IPS-NIHi7 (cell line): ENCODE results near the gene GLB1L3.
"Not testable (repeated sequence)": the region's sequence is repeated elsewhere in the genome, so short reads cannot be mapped to it uniquely, and the experiment has no call there.

Source experiments
- DNase-seq: peaks from one replicate; pipeline ENCODE4 v3.0.0; 2012; ENCODE audit warnings: mixed read lengths; ENCODE audit errors: extremely low spot score

GLB1L3 gene

DNA sequence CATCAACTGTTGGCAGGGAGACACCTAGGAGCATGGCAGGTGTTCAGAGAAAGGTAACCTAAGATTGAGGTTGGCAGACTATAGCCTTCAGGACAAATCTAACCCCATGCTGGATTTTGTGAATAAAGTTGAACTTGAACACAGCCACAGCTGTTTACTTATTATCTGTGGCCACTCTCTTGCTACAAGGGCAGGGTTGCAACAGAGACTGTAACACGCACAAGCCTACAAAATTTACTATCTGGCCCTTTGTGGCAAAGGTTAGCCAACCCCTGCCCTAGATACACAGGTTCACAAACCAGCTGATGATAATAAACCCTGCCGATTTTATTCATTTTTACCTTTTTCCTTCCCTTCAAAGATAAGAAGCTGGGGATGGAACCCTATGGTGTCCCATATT, 25.5 kb upstream of the GLB1L3 start:
- no peak for DNase-seq

DNA sequence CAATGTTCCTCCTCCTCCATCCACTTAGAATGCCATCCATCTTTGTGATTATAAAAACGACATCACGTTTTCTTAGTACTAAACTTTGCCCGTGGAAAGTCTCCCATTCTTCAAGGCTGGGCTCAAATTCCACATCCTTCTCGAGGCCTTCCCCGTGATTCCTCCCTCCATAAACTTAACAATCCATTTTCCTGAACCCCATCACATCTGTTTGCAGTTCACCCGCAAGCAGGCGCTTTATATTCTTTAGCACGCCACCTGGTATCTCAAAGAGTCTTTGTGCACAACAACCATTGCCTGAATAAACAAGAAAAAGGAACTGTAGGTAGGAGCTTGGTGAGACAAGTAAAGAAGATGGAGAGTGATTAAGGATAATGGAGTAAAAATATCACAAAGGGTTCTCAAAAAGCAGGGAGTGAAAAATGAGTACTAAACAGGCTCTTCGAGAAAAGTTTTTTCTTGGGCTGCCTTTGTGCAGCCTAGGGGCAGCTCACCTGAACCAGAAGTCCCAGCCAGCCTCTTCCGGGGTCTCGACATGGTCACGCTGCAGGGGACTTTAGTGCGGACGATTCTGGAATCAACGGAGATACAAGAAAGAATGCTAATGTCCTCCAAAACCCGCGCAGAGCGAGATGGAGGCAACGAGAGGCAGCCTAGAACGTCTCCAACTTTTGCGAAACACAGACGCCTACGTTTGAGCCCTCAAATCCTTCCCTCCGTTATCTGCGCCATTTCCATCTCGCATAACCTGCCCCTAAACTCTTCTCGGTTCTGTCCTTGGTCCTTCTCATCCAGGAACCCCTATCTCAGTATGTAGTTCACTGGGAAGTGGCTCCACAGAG, 23.6 kb upstream of the GLB1L3 start:
- DNase-seq, result no peak

DNA sequence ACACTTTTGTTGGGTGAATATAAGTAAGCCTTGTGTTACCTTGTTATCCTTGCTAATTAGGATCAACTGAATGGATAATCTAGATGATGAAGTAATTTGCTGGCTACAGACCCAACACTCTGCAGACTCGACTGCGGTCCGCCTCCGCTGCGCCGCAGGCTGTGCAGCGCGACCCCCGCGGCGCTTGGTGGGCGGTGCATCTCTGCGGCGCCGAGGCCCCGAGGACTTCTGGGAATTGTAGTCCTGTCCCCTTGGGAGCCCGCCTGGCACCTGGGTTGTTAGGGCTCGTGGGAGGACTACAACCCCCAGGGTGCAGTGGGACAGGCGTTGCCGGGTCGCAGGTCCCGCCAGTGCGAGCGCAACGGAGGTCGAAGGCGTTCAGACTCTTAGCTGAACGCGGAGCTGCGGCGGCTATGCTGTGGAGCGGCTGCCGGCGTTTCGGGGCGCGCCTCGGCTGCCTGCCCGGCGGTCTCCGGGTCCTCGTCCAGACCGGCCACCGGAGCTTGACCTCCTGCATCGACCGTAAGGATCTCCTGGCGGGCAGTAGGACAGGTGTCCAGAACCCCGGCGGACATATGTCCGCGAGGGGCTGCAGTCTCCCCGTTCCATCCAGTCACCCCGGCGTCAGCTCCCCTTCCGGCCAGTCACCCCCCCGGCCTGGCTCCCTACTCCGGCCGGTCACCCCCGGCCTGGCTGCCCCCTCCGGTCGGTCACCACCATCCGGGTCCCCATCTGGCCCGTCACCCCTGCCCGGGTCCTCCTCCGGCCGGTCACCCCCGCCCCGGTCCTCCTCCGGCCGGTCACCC, 22.8 kb upstream of the GLB1L3 start, which contains the start of the genes ACAD8 and THYN1:
ACAD8 (plus strand) TSS at position 381 of the 806 bp plus-strand sequence; CDS start at position 414, 33 bp downstream.
THYN1 (minus strand) TSS at position 165 of the 806 bp plus-strand sequence. CDS start 470 bp downstream, outside the sequence.
- DNase-seq, result peak; percentile 99

DNA sequence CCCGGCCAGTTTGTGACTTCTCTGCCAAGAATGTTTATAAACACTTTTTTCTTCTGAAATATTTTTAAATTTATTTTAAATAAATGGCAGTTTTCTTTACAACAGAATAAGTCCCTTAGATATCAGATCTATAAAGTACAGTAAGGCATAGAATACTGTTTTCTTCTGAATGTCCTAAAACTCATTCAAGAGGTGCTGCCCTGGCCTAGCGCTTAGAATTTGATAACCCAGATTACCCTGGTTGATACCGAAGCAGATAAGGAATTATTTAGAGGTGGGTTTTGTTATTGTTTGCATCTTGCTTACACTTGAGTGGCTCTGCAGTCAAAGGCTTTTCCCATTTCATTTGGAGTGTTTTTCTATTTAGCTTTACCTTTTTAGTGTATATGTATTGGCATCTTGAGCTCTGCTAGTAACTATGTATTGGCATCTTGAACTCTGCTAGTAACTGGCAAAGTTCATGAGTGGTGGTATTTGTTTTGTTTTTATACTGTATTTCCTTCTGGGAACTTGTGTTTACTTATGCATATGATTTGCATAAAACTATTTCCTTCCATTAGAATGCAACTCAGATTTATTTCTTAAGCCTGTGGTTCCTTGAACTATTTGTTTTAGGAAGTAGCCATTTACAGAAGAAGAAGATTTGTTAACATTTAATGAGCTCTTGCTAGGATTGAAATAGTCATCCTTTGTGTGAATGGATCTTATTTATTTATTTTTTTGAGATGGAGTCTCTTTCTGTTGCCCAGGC, 21.6 kb upstream of the GLB1L3 start:
- DNase-seq, result no peak

DNA sequence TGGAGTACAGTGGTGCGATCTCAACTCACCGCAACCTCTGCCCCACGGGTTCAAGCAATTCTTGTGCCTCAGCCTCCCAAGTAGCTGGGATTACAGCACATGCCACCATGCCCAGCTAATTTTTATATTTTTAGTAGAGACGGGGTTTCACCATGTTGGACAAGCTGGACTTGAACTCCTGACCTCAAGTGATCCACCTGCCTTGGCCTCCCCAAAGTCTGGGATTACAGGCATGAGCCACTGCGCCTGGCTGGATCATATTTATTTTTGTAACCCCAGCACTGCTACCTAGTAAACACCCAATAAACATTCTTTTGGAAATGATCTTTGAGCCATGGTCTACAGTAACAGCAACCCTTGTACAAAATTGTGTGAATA, 21.0 kb upstream of the GLB1L3 start:
- not testable (repeated sequence) for DNase-seq

DNA sequence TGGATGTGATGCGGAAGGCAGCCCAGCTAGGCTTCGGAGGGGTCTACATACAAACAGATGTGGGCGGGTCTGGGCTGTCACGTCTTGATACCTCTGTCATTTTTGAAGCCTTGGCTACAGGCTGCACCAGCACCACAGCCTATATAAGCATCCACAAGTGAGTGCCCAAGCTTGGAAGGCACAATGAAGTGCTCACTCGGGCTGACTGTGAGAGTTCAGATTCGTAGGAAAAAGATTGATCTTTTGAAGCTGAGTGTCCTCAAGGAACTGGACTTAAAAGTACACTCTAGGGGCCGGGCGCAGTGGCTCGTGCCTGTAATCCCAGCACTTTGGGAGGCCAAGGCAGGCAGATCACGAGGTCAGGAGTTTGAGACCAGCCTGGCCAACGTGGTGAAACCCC, 19.1 kb upstream of the GLB1L3 start:
- no peak for DNase-seq

DNA sequence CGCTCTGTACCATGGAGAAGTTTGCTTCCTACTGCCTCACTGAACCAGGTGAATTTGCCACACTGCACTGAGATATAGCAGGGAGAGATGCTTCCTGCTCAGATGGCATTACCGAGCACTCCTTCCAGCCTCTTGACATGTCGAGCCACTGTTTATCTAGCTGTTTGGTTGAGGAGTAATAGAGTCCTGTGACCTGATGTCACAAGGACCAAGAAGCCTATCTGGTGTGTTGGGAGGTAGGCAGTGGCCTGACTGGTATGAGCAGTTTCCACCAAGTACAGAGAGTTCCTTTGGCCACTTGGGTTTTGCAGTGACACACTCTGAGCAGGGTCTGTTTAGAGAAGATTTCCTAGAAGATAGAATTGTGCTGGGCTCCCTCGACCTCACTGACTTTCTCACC, 17.6 kb upstream of the GLB1L3 start:
- DNase-seq, result no peak

DNA sequence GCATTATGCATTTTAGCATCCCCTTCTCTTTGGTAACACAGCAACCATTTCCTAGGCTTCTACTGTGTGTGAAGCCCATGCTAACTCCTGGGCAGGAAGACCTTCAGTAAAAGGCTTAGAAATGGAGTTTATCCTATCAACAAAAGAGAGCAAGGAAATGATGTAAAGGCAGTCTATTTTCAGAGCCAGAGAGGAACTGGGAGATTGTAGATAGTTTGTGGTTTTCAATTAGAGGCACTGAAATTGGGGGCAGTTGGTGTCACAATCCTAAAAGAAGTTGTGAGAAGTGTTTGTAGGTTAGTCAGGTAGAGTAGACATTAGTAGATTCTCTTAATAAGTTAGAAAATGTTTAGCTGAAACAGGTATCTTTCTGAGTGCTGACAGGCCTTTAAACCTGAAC, 15.7 kb upstream of the GLB1L3 start:
- DNase-seq, result no peak

DNA sequence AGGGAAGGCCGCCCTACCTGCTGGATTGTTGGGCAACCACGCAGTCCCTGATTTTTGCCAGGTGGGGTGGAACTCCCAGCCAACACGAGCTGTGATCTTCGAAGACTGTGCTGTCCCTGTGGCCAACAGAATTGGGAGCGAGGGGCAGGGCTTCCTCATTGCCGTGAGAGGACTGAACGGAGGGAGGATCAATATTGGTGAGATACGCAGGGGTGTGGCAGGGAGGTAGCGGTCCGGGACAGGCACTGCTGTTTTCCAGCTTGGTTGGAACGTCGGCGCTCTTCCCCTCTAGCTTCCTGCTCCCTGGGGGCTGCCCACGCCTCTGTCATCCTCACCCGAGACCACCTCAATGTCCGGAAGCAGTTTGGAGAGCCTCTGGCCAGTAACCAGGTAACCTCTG, 15.2 kb upstream of the GLB1L3 start:
- DNase-seq, result no peak

DNA sequence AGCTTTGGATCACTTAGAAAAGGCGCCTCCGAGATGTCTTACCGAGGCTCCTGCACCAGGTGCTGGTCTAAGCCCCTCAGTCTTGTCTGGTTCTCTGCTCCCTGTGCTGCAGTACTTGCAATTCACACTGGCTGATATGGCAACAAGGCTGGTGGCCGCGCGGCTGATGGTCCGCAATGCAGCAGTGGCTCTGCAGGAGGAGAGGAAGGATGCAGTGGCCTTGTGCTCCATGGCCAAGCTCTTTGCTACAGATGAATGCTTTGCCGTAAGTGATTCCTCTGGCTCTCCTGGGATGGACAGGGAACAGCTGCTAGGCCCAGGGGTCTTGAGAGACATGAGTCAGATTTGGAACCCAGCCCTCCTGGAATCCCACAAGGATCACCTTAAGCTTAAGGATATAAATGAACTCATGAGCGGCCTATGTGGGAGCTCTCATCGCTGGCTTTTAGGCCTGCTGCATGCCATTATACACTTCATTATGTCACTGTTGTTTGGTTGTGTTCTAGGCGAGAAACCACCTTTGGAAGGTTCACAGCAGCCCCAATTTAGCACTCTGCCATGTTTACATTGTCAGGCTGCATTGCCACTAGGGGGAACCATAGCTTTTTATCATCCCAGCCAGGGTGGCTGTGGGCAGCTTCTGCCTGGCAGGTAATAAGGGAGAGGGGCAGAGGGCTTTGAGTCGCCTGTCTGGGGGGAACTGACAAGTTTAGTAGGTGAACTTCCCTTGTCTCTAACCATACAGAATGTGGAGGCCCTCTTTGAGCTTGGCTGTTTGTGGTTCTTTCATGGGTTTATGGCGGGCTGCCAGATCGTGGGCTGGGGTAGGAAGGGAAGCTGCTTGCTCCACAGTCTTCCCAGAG, 14.3 kb upstream of the GLB1L3 start:
- peak; percentile 77 for DNase-seq

DNA sequence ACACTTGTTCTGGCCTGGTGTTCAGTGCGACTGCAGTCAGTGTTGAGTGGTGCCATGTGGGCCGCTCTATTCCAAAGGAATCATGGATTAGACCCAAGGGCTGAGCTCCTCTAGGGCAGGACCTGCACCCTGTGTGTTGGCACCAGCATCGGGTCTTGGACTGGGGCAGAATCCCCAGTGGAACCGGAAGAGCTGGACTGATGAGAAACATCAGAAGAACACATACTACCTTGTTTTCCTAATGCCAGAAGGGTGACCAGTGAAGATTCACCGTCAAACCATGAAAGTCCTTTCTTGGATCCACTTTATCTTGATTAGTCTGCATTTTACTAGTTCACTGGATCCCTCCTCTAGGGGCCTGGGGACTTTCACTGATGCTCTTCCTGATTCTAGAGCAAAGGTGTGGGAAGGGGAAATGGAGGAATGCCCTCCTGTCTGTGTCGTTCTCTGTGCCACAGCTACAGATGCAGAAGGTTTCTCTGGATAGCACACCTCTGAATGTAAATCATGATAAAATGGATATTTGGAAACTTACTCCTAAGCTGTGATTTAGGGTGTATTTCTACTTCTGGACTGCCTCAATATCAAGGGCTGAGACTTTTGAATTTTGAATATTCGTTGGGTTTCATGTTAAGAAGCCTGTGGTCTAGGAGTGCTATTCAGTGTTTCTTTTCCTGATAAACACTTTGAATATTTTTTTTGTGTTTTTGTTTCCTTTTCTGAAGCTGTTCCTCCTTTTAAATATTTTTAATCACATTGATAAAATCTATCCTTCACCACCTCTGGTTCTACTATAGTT, 11.0 kb upstream of the GLB1L3 start:
- no peak for DNase-seq

DNA sequence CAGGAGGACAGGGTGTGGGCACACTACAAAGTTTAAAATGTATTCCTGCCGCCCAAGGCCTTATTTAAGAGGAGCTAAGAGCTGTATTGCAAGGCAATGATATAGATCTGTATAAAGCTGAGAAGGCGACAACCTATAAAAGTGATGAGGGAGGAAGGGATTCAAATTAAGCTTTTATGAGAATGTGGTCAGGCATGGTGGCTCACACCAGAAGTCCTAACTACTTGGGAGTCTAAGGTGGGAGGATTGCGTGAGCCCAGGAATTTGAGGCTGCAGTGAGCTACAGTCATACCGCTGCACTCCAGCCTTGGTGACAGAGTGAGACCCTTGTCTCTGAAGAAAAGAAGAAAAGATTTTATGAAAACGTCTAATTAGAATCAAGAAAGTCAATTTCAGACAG, 9.7 kb upstream of the GLB1L3 start:
- no peak for DNase-seq

DNA sequence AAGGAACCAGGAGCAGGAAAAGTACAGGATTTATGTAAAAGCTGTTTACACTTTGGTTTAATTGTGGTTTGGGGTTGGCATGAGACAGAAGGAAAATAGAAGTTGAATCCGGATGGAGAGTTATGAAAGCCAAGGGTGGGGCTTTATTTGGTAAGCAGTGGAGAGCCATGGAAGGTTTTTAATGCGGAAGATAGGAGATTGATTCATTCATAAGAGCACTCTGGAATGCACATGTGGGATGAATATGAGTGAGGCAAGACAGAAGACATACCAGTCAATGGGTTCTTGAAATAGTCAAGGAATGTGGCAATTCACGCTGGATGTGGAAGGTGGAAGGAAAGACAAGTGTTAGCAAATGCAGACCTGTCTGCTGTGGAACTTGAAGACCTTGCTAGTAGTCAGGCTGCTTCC, 9.3 kb upstream of the GLB1L3 start:
- no peak for DNase-seq

DNA sequence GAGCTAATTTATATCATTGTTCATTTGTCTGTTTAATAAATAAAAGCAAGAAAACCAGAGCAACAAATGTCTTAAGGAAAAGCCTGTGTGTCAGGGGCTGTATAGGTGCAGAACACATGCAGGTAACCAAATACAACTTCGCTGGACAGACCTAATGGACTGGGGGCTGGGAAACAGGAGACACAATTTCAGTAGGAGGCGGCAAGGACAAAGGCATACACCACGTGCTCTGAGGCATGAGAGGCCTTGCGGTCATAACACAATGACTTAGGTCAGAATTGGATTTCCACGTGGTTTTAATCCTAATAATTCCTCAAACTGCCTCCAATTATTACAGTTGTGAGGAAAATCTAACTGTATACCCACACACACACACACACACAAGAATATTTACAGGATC, 8.7 kb upstream of the GLB1L3 start:
- DNase-seq, result no peak

DNA sequence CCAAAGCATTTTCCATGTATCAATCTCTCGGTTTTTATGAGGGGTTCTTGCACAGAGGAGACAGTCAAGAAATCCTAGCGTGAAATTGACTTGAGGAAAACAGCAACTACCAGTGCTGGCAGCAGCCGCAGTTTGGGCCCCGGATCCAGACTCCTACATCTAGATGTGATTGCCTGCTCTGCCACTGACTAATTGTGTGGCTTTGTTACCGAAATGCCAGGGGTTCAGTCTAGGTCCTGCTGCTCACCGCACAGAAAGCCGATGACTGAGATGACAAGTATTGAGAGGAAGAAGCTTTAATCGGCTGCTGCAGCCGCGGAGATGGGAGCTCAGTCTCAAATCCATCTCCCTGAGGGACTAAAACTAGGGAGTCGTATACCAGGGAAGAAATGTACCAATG, 8.2 kb upstream of the GLB1L3 start:
- no peak for DNase-seq

DNA sequence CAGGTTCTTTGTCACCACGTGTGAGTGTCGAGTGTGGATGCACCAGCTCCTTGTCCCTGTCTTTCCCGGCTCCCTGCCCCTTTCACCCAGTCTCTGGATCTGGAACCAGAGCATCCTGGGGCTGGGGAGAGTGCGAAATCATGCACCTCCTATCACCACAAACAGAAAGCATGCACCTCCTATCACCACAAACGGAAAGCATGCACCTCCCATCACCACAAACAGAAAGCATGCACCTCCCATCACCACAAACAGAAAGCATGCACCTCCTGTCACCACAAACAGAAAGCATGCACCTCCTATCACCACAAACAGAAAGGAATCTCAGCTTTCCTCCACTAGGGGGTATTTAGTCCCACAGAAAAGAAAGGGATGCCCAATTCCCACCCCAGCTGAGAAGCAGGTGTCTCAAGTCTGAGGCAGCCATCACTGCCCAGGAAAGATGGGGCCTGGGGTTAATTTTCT, 5.9 kb upstream of the GLB1L3 start:
- DNase-seq, result peak; percentile 57

DNA sequence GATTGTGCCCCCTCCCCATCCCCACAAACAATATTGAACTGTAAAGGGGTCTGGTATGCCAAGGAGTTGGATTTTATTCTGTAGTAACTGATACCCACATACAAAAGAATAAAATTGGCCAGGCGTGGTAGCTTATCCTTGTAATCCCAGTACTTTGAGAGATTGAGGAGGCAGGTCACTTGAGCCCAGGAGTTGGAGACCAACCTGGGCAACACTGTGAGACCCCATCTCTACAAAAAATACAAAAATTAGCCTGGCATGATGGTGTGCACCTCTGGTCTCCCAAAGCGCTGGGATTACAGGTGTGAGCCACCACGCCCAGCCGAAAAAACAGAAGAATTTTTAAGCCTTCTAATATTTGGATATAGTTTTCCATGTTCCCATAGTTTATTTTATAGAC, 4.2 kb upstream of the GLB1L3 start:
- no peak for DNase-seq

DNA sequence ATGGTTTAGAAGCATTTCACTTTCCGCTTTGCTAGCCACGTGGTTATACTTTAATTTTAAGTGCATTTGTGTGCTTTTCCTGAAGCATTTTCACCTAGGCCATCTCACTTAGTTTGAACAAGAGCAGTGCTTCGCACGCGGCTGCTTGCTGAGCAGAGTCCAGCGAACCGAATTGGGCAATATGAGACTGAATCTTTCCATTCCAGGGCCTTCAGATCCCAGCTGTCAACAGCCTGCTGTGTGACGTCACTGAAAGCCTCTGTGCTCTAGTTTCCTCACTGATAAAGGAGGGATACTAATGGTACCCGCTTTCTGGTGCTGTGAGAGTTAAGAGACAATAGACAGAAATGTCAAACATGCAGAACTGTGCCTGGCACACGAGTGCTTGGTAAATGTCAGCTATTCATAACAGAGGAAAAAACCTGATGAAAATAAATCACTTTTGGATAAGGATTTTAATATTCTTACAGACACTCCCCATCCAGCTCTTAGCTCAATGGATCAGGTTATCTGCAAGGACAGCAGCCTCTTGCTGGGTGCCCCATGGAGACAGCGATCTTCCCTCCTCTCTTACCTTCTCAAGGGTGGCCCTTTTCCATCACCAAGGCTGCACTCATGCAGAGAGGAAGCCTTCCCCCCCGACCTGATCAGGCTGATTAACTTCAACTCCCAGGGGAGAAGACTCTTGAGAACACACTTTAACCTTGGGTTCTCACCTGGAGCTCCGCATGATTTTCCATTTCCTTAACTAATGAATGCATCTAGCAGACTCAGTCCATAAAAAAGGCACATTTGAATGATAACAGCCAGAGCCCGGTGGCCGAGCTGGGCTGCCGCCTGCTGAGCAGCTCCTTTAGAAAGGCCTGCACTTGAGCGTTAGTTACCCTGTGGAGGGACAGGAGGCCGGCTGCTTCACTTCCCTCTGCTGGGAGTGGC, 3.5 kb upstream of the GLB1L3 start:
- DNase-seq, result peak; percentile 71

DNA sequence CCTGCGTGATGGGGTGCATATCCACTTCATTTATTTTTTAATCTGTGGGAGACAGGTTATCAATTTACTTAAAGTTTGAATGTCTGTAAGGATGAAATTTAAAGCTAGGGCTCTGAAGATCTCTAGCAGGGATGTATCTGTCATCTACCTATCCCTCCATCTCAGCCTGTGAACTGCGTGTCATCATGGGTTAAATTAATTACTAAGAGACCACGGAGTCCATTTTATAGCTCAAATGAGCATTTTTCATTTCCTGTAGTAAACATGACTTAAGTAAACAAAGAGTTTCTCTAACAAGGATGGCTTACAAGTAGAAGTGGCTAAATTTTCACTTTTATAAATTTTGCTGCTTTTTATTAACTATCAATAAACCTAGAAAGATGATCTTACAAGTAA, 2.9 kb upstream of the GLB1L3 start:
- DNase-seq, result no peak
